Fibroblast of lung (primary cell): ENCODE results near the gene OXCT1. TPM values are rescaled to one million over a fixed set of nuclear protein-coding genes. Genes with fewer than 3 reads are reported as not detected.
A peak's percentile ranks its signal among the peaks of the same experiment; 100 is the strongest.

Experiments
- DNase-seq, 2 donors: peaks; one replicate each; pipeline versions ENCODE4 v3.0.0 to v3.0.0-alpha.2; 2010; ENCODE audit warnings: low read depth in 2 of 2
- H2AFZ ChIP-seq: 2 replicates; pipeline ENCODE4 v1.5.1; 2012; ENCODE audit warnings: low read length, control low read depth, inconsistent platforms
- H3K27ac ChIP-seq: 2 replicates; pipeline ENCODE4 v1.5.1; 2011; ENCODE audit warnings: low read length, control low read depth; ENCODE audit not compliant: insufficient read depth
- H3K27me3 ChIP-seq: 2 replicates; pipeline ENCODE4 v1.5.1; 2011; ENCODE audit warnings: mild to moderate bottlenecking, low read length; ENCODE audit not compliant: control insufficient read depth, insufficient read depth
- H3K36me3 ChIP-seq: 2 replicates; pipeline ENCODE4 v1.5.1; 2011; ENCODE audit warnings: low read length; ENCODE audit not compliant: control insufficient read depth, insufficient read depth
- H3K4me1 ChIP-seq: 2 replicates; pipeline ENCODE4 v1.5.1; 2011; ENCODE audit warnings: low read length; ENCODE audit not compliant: control insufficient read depth, insufficient read depth; ENCODE audit errors: extremely low read depth
- H3K4me2 ChIP-seq: 2 replicates; pipeline ENCODE4 v1.5.1; 2011; ENCODE audit warnings: low read length, control low read depth; ENCODE audit not compliant: insufficient read depth; ENCODE audit errors: extremely low read depth
- H3K4me3 ChIP-seq, 4 experiments: fragments of 200-600 bp in 1 of 4; sonication (generic) in 1 of 4; replicated peaks in 1 of 4; 2 replicates each; pipeline ENCODE4 v1.5.1; 2011 to 2016; ENCODE audit warnings: low read length in 4 of 4, low read depth in 3 of 4, mild to moderate bottlenecking in 3 of 4, control low read depth in 2 of 4, inconsistent platforms in 1 of 4, mixed read lengths in 1 of 4; ENCODE audit not compliant: insufficient read depth in 1 of 4; ENCODE audit errors: control extremely low read depth in 1 of 4
- H3K79me2 ChIP-seq: 2 replicates; pipeline ENCODE4 v1.5.1; 2012; ENCODE audit warnings: mild to moderate bottlenecking, low read length, inconsistent platforms; ENCODE audit not compliant: control insufficient read depth, insufficient read depth
- H3K9ac ChIP-seq: 2 replicates; pipeline ENCODE4 v1.5.1; 2011; ENCODE audit warnings: mild to moderate bottlenecking, low read length, control low read depth; ENCODE audit not compliant: insufficient read depth
- H3K9me3 ChIP-seq: 2 replicates; pipeline ENCODE4 v1.5.1; 2012; ENCODE audit warnings: low read depth, low read length; ENCODE audit not compliant: control insufficient read depth, insufficient read depth
- H4K20me1 ChIP-seq: 2 replicates; pipeline ENCODE4 v1.5.1; 2011; ENCODE audit warnings: low read length; ENCODE audit not compliant: control insufficient read depth, insufficient read depth; ENCODE audit errors: extremely low read depth
- CTCF ChIP-seq, 2 donors: IDR thresholded peaks in 1 of 2; conservative IDR thresholded peaks in 1 of 2; 1 replicate in 1 of 2; 2 replicates in 1 of 2; pipeline ENCODE4 v1.5.1; 2011 to 2012; ENCODE audit warnings: low read length in 2 of 2, control low read depth in 1 of 2, inconsistent platforms in 1 of 2, low read depth in 1 of 2, mild to moderate bottlenecking in 1 of 2
- EZH2 ChIP-seq: IDR thresholded peaks from 2 replicates; pipeline ENCODE4 v1.5.1; 2012; ENCODE audit warnings: low read length, control low read depth, mild to moderate bottlenecking; ENCODE audit errors: missing control alignments
- polyA plus RNA-seq, 2 donors: library from polyadenylated mRNA; depleted of rRNA in 1 of 2; stranded (reverse) in 1 of 2; unstranded in 1 of 2; fragments of >200 nt; gene quantifications; 2 replicates each; pipeline ENCODE4 v1.2.1, GENCODE V29; 2011 to 2012; ENCODE audit warnings: missing spikeins in 1 of 2
- total RNA-seq: library from RNA; depleted of rRNA; stranded (reverse); fragments of >200 nt; gene quantifications from 2 replicates; pipeline ENCODE4 v1.2.1, GENCODE V29; 2014

The OXCT1 gene
- total and polyA plus RNA-seq, 2 donors (not counting 1 experiment from before 2014, with no cell fraction given): 35.7 to 56.3 TPM

GRCh38 chr5:41844502-41844901 is 25.7 kb downstream of the OXCT1 start:
- Histone ChIP-seq H3K4me3 (no peak overlapping the region), H3K9me3 (no peaks in the 10 kb centered on the region), H3K79me2 (no peaks in the 10 kb centered on the region), H3K27me3 (no peaks in the 10 kb centered on the region), H3K9ac (no peak overlapping the region), H2AFZ (no peak overlapping the region), H3K4me2 (no peak overlapping the region), H3K36me3 (peaks cover 4% of the 10 kb centered on the region), H4K20me1 (no peaks in the 10 kb centered on the region), H3K4me1 (no peaks in the 10 kb centered on the region), H3K27ac (no peak overlapping the region)
- TF ChIP-seq CTCF (conservative IDR thresholded peaks at IDR 0.05 in 1 of 2, IDR thresholded peaks at IDR 0.05 in 1 of 2; ENCODE audit: low read depth in 1 of 2, low read length in 2 of 2): no peak
- no peak for TF ChIP-seq EZH2
- DNase-seq: no peak

DNA sequence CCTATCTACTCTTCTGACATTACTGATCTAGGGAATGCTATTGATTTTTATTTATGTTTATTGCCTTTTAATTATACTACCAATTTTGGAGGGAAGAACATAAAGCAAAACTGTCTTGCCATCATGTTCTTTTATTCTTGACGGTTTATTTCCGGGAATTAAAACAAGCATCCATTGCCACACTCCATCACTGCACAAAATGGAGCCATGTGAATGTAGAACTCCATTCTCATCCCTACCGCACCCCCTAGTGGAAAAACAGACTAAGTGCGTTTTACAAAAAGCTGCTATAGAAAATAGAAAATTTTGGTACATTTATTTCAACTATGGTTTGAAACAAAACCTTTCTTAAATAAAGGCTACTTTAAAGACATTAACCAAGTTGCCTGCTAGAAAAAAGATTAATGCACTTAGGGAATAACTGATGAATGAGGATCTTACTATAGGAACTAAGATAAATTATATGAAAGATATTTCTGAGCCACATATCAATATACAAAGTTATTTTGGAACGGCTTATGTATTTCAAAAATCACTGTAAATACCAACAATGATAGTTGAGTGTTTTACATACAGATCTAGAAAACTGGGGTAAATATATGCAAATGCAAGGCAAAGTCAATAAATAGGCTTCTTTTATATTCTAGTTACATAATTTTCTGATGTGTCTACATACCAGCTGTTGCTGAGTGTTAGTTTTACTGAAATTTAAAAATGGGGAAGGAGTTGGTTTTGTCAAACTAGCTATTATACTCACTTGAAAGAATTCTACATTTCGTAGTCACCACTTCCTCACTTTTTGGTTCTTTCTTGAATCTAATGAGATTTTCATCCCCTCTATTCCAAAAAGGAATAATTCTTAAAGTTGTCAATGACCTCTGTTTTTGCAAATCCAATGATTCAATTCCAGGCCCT is 26.5 kb downstream of the OXCT1 start:
- no peak overlapping the region for H3K9ac ChIP-seq
- DNase-seq: peak; percentile 49 to 84
- no peak overlapping the region for H3K27ac ChIP-seq
- H3K4me2 ChIP-seq: no peak overlapping the region
- no peak overlapping the region for H3K4me3 ChIP-seq
- TF ChIP-seq CTCF (conservative IDR thresholded peaks at IDR 0.05 in 1 of 2, IDR thresholded peaks at IDR 0.05 in 1 of 2; ENCODE audit: low read depth in 1 of 2, low read length in 2 of 2) (peak; percentile 72 to 74), EZH2 (no peak)
- H2AFZ ChIP-seq: no peak overlapping the region
- no peaks in the 10 kb centered on the region for H3K4me1 ChIP-seq
- no peaks in the 10 kb centered on the region for H3K79me2 ChIP-seq
- H3K27me3 ChIP-seq: no peaks in the 10 kb centered on the region
- no peaks in the 10 kb centered on the region for H3K9me3 ChIP-seq
- H4K20me1 ChIP-seq: no peaks in the 10 kb centered on the region
- H3K36me3 ChIP-seq: peaks cover 4% of the 10 kb centered on the region

DNA sequence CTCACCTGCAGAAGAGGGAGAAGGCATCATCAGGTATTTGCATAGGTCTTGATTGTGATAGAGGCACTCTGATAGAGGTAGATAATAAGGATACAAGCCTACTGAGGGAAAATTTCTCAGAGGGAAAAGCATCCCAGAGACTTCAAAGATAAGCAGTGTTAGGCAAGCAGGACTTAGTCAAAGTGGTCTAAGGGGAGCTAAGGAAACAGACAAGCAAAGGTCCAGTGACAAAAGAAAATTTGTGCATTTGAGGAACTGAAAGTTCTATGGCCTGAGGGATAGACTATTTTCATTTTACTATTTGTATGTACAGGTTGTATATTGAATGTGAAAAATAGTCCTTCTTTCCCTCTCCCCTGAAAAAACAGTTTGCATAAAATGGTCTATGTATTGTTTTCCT is 27.4 kb downstream of the OXCT1 start:
- no peak overlapping the region for H2AFZ ChIP-seq
- H3K4me2 ChIP-seq: no peak overlapping the region
- no peak overlapping the region for H3K9ac ChIP-seq
- TF ChIP-seq EZH2 (no peak), CTCF (conservative IDR thresholded peaks at IDR 0.05 in 1 of 2, IDR thresholded peaks at IDR 0.05 in 1 of 2; ENCODE audit: low read depth in 1 of 2, low read length in 2 of 2) (no peak)
- H3K27me3 ChIP-seq: no peaks in the 10 kb centered on the region
- H4K20me1 ChIP-seq: no peaks in the 10 kb centered on the region
- DNase-seq: no peak
- H3K27ac ChIP-seq: no peak overlapping the region
- no peak overlapping the region for H3K4me3 ChIP-seq
- no peaks in the 10 kb centered on the region for H3K4me1 ChIP-seq
- H3K36me3 ChIP-seq: peaks cover 4% of the 10 kb centered on the region
- H3K9me3 ChIP-seq: no peaks in the 10 kb centered on the region
- no peaks in the 10 kb centered on the region for H3K79me2 ChIP-seq
